ENCODE data around the gene PRPH2.

GRCh38 chr6:42729731-42730130 is 7.3 kb upstream of the PRPH2 start:
- no peak for TF ChIP-seq POLR2A (IDR thresholded peaks at IDR 0.05; ENCODE audit: low read depth, low read length)
- no peak for TF ChIP-seq TAF1 (IDR thresholded peaks at IDR 0.05; ENCODE audit: low read depth, low read length)
- no peak for TF ChIP-seq POLR2AphosphoS5 (IDR thresholded peaks at IDR 0.05; ENCODE audit: low read depth, low read length)
- no peak for TF ChIP-seq SPI1 (IDR thresholded peaks at IDR 0.05; ENCODE audit: low read depth, low read length)
- TF ChIP-seq PAX5 (IDR thresholded peaks at IDR 0.05; ENCODE audit: insufficient read depth, low read length, severe bottlenecking) = no peak
